ENCODE measurements around the gene TMEM60.

DNA sequence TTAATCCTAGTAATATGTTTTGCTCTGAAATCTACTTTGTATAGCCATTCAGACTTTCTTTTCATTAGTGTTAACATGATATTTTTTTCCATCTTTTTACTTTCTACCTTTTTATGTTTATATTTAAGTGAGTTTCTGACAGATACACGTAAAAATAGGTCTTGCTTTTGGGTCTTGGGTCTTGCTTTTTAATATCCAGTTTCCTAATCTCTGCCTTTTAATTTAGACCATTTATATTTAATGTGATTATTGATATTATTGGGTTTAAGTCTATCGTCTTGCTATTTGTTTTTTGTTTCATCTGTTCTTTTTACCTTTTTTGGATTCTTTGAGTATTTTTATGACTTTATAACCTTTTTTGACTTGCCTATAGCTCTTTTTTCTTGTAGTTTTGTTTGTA is 8.2 kb upstream of the TMEM60 start:
- TF ChIP-seq CTCF (conservative IDR thresholded peaks at IDR 0.05 in 1 of 2, IDR thresholded peaks at IDR 0.05 in 1 of 2; ENCODE audit: extremely low read depth in 1 of 2, insufficient read depth in 1 of 2, low read depth in 1 of 2, low read length in 2 of 2) (no peak), EZH2 (IDR thresholded peaks at IDR 0.05; ENCODE audit: borderline replicate concordance, low read length) (no peak)
